Dendritic cell treated with granulocyte-macrophage colony-stimulating factor and Interleukin-4, amounts not matched to agents 40 ng/mL and 50 ng/mL, for 4 days (primary cell): ENCODE measurements around the gene PLCH1.

Experiments
- H3K27ac Mint-ChIP-seq: one replicate; pipeline ENCODE4 v1.8.0; 2022; ENCODE audit warnings: mild to moderate bottlenecking, mixed read lengths
- H3K27me3 Mint-ChIP-seq: one replicate; pipeline ENCODE4 v1.8.0; 2022; ENCODE audit warnings: mild to moderate bottlenecking, mixed read lengths
- H3K36me3 Mint-ChIP-seq: one replicate; pipeline ENCODE4 v1.8.0; 2022; ENCODE audit warnings: low read depth, mixed read lengths
- H3K4me1 Mint-ChIP-seq: one replicate; pipeline ENCODE4 v1.8.0; 2022; ENCODE audit warnings: low read depth, mixed read lengths
- H3K4me3 Mint-ChIP-seq: one replicate; pipeline ENCODE4 v1.8.0; 2022; ENCODE audit warnings: mild to moderate bottlenecking, moderate library complexity, mixed read lengths
- H3K9me3 Mint-ChIP-seq: one replicate; pipeline ENCODE4 v1.8.0; 2022; ENCODE audit warnings: mixed read lengths
- intact Hi-C: fragments of 100-400 bp; cut with micrococcal nuclease; formaldehyde crosslinking; loops from one replicate; pipeline ENCODE4 v1.15.0; 2022

The PLCH1 gene

DNA sequence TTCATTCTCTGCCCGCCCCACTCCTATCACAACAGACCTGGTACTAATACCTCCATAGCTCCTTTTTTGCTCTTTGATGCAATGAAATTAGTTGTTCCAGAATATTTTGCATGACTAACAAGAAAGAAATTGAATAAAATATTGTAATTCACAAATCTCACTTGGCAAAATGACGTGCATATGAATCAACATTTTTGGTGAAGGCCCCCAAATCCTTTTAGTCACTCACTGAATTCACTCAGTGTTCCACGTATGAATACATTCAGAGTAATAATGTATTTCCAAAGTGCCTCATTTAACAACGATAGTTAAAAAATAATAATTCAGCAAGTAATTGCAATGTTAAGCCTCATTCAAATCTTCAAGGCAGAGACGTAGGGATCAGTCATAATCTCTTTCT is 302.8 kb downstream of the PLCH1 start:
- intact Hi-C loops: no loop called here
- Mint-ChIP-seq H3K4me3 (no peak overlapping the region), H3K9me3 (no peaks in the 10 kb centered on the region), H3K27me3 (no peaks in the 10 kb centered on the region), H3K27ac (no peak overlapping the region), H3K4me1 (no peaks in the 10 kb centered on the region), H3K36me3 (no peaks in the 10 kb centered on the region)

DNA sequence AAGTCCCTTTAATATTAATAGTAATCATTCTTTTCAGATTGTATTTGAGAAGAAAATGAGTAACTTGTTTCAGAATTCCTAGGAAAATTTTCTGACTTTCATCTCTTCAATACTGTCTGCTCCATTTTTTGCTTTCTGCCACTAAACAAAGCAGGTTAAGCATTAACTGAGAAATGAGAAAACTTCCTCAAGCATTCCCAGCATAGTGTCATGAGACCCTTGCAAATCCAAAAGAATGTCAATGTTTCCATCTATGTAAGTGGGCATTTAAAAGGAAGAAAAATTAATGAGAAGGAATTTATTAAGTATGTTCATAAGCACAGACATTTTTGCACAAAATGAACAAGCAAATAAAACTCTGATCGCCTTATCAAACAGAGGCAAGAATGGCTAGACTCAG is 303.4 kb downstream of the PLCH1 start:
- Mint-ChIP-seq H3K36me3 (no peaks in the 10 kb centered on the region), H3K4me3 (no peak overlapping the region), H3K27me3 (no peaks in the 10 kb centered on the region), H3K4me1 (no peaks in the 10 kb centered on the region), H3K27ac (no peak overlapping the region), H3K9me3 (no peaks in the 10 kb centered on the region)
- intact Hi-C loops: no loop called here

DNA sequence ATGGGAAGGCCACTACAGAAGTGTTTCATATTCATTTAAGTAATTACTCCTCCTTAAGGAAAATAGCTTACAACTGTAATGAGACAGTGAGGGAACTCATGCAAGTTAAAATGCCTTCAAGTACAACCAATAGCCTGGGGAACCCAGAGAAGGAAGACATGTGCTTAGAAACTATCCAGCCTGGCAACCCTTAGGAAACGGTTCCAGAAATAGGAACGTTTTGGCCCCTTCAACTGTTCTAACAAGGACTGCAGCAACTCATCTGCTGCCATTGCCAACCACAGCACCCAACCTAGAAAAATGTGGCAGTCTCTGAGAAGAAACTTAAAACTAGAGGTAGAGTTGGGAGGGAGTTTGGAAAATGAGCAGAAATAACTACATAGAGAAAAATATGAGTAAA is 303.8 kb downstream of the PLCH1 start:
- no peaks in the 10 kb centered on the region for H3K36me3 Mint-ChIP-seq

DNA sequence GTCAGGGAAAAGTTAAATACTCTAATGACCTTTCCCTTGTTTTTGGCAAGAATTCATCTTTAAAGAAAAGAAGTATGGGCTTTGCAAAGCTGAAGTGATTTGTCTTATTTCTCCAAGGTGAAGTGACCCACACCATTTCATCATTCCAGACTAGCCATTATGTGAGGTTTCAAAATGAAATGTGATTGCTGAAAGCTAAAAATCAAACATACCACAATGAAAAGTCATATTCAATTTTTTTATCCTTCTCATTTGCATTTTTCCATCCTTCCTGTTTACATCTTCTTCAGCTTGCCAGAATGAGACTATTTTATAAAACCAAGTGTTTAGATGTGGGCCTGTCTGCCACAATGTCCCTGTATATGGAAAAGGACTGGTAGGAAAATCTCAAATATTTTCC is 309.1 kb downstream of the PLCH1 start:
- H3K4me3 Mint-ChIP-seq: no peak overlapping the region
- H3K4me1 Mint-ChIP-seq: no peaks in the 10 kb centered on the region
- no peaks in the 10 kb centered on the region for H3K27me3 Mint-ChIP-seq
- H3K27ac Mint-ChIP-seq: no peak overlapping the region
- no peaks in the 10 kb centered on the region for H3K36me3 Mint-ChIP-seq
- no peaks in the 10 kb centered on the region for H3K9me3 Mint-ChIP-seq
- intact Hi-C loops: no loop called here

More for the DNA sequence above, 303.8 kb downstream of the PLCH1 start:
- Mint-ChIP-seq H3K9me3 (no peaks in the 10 kb centered on the region), H3K27ac (no peak overlapping the region), H3K27me3 (no peaks in the 10 kb centered on the region), H3K4me1 (no peaks in the 10 kb centered on the region), H3K4me3 (no peak overlapping the region)
- intact Hi-C loops: no loop called here

DNA sequence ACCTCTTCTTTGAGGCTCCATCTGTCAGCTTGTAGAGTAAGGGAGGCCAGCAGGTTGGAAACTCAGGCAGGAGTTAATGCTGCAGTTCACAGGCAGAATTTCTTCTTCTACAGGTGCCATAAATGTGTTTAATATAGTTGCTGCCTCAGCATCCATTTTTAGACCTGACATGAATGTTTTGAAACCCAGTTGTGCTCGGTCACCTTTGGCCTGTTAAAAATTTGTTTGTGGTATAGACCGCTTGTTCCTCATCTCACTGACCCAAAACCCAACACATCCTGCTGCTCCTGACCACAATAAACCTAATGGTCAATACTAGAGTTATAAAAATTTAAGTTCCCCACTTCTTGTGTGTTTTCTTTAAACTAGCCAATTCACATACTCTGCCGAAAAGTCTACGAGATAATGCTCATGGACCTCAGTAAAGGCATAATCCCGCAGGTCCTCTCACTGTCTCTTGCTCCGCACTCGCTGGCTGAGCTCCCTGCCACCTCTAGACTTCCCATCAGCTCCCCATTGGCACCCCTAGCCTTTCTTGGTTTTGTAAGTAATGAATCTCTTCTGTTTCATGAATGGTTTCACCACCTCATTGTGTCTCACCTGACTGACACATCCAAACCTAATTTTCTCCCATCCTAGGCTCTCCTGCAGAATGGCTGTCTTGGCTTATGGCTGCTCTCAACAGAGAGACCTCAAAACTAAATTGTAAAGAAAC is 312.9 kb downstream of the PLCH1 start:
- Mint-ChIP-seq H3K4me3 (no peak overlapping the region), H3K27ac (no peak overlapping the region), H3K36me3 (no peaks in the 10 kb centered on the region), H3K27me3 (peaks cover 2% of the 10 kb centered on the region), H3K9me3 (peaks cover 23% of the 10 kb centered on the region), H3K4me1 (no peaks in the 10 kb centered on the region)
- intact Hi-C loops: no loop called here

DNA sequence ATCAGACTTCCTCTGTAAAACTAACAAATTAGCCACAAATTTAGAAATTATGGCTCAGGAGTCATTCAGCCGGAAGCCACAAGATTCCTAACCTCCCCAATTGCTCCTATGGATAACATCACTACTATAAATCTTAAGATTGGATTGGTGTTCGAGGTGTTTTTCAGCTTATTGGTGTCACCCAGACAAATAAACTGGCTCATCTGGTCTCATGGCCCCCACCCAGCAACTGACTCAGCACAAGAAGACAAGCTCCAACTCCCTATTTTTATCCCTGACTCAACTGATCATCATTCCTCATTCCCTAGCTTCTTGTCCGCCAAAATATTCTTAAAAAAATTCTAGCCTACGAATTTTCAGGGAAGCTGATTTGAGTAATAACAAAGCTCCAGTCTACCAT is 316.3 kb downstream of the PLCH1 start:
- H3K4me1 Mint-ChIP-seq: peaks cover 6% of the 10 kb centered on the region
- H3K9me3 Mint-ChIP-seq: peaks cover 34% of the 10 kb centered on the region
- no peak overlapping the region for H3K27ac Mint-ChIP-seq
- H3K36me3 Mint-ChIP-seq: no peaks in the 10 kb centered on the region
- H3K4me3 Mint-ChIP-seq: no peak overlapping the region
- peaks cover 2% of the 10 kb centered on the region for H3K27me3 Mint-ChIP-seq
- intact Hi-C loops: no loop called here

DNA sequence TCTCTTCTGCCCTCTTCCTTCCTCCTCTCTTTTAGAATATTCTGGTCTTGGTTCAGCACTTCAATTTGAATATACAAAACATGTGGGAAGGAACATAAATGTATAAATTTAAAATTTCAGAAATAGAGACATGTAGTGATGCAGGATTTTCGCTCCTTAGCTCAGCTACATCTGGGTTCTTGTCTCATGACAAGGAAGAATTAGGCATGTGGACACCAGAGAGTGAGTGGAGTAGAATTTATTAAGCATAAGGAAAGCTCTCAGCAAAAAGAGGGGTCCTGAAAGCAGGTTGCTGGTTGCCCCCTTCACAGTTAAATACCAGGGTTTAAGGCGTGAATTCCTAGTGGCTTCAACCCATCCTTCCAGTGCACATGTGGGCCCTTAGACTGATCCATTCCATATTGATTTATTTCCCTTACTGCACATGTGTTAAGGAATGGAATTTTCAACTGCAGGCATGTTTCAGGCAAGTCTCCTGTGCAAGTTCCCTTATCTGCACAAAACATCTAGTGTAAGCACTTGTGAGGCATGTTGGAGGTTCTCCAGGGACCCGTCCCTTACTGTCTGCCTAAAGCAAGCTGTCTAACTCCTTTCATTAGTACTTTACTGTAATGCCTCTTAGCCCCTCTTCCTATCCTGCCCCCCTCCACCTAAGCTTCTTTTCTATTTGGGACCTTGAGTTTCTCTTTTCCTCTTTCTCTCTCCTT is 318.2 kb downstream of the PLCH1 start:
- intact Hi-C loops: no loop called here
- Mint-ChIP-seq H3K9me3 (peaks cover 34% of the 10 kb centered on the region), H3K4me1 (peaks cover 6% of the 10 kb centered on the region), H3K4me3 (no peak overlapping the region), H3K36me3 (no peaks in the 10 kb centered on the region), H3K27ac (no peak overlapping the region), H3K27me3 (peaks cover 2% of the 10 kb centered on the region)

DNA sequence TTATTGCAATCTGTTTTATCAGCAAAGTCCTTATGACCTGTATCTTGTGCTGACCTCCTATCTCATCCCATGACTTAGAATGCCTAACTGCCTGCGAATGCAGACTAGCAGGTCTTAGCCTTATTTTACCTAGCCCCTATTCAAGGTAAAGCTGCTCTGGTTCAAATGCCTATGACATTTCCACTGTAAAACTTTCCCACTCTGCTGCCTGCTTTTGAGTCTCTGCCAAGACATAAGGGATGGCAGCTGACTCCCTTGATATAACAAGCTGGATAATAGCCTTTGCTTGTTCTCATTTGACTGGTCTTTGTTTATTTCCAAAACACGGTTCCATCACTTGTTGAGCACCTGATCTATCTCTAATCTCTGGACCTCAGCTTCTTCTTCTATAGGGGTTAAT is 319.5 kb downstream of the PLCH1 start:
- Mint-ChIP-seq H3K9me3 (peaks cover 34% of the 10 kb centered on the region), H3K36me3 (no peaks in the 10 kb centered on the region), H3K27me3 (peaks cover 2% of the 10 kb centered on the region), H3K27ac (no peak overlapping the region), H3K4me1 (peaks cover 6% of the 10 kb centered on the region), H3K4me3 (no peak overlapping the region)
- intact Hi-C loops: no loop called here

DNA sequence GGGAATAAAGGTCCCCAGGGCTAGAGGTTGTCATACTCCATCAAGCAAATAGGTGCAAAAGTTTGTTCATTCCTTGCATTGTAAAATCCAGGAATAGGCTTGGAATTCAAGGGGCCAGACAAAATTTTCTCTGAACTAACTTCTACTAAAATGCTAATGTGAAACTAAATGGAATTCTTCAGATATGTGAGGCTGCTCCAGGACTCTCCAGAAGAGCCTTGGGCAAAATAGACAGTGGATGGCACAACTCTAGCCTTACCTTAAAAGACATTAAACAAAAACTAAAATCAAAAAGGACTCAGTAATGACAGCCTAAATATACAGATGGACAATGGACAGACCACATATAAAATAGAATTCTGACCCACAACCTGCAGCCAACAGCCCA is 320.6 kb downstream of the PLCH1 start:
- Mint-ChIP-seq H3K27ac (no peak overlapping the region), H3K27me3 (no peaks in the 10 kb centered on the region), H3K9me3 (peaks cover 27% of the 10 kb centered on the region), H3K4me1 (peaks cover 6% of the 10 kb centered on the region), H3K36me3 (no peaks in the 10 kb centered on the region), H3K4me3 (no peak overlapping the region)
- intact Hi-C loops: no loop called here

DNA sequence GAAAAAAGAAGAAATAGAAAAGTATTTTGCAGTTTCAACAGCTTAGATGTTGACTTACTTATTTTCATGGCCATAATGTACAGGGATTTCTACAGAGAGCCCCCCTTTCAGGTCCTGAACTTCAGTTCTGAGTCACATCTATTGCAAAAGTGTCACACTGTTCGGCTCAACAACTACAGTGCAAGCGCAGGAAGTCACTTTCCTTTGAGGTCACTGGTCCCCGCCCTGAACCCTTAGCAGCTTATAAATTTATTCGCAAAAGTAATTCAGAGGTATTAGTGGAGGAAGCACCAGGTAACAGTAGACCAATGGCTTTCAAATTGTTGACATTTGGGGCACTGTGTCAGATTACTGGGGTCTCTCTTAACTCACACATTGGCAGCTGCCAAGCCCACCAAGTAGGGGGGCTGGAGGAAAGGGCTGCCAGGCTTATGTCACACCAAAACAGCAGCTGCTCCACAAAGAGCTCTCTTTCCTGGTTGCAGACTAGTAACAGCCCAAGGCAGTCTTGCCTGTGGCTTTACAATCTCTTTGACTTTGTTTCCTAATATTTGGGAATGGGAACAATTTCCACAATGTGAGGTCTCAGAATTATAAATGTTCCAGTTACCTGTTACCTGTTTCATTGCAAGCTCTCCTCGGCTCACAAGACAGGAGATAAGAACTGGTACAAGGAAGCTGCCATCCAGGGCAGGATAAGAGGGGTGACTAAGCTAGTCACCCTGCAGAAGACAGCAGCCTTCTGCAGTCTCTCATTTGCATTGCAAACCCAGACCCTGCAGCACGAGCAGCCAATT is 321.1 kb downstream of the PLCH1 start:
- intact Hi-C loops: no loop called here
- H3K27ac Mint-ChIP-seq: no peak overlapping the region
- H3K9me3 Mint-ChIP-seq: peaks cover 21% of the 10 kb centered on the region
- H3K4me1 Mint-ChIP-seq: peaks cover 6% of the 10 kb centered on the region
- no peaks in the 10 kb centered on the region for H3K36me3 Mint-ChIP-seq
- H3K27me3 Mint-ChIP-seq: no peaks in the 10 kb centered on the region
- no peak overlapping the region for H3K4me3 Mint-ChIP-seq

DNA sequence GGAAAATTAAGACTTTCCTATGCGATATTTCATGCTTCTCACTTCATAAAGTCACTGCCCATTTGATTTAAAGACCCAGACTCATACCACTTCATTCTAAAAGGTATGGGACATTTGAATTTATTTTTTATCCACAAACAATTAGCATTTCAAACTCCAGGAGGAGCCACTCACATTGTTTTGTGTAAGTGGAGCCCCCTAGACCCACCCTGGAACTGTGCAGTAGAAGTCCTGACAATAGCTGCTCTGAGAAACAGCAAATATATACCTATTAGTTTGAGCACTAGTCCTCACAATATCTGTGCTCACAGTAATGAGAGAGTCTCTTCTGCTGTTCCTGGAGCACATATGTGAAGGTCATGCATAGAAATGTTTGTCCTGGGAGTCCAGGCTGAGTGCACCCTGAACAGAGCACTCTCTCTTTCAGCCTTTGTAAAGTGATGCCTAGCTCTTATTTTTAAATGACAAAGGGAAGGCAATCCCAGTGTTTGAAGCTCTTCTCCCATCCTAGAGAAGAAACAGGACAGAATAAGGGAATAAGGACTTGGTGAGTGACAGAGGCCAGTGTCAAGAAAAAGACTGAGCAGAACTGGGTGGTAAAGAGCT is 323.9 kb downstream of the PLCH1 start:
- intact Hi-C loops: no loop called here
- no peaks in the 10 kb centered on the region for H3K36me3 Mint-ChIP-seq
- H3K4me3 Mint-ChIP-seq: no peak overlapping the region
- no peaks in the 10 kb centered on the region for H3K27me3 Mint-ChIP-seq
- H3K27ac Mint-ChIP-seq: no peak overlapping the region
- peaks cover under 1% of the 10 kb centered on the region for H3K9me3 Mint-ChIP-seq
- peaks cover 6% of the 10 kb centered on the region for H3K4me1 Mint-ChIP-seq

DNA sequence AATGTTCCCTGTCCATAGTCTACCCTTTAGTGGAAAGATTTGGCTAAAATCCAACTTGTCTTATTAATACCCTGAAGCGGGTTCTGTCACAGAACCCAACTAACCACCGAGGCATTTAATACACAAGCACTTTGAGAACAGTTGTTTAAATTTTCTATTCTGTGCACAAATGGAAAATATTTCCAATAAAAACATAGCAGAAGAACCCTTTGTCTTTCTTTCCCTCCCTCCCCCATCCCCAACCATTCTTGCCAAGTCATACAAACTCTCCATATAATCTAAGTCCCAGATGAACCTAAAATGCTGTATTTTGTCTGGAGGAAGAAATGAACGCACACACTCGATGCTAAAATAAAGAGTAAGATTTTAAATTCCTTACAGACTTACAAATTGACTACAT is 324.5 kb downstream of the PLCH1 start:
- Mint-ChIP-seq H3K27me3 (no peaks in the 10 kb centered on the region), H3K4me3 (no peak overlapping the region), H3K36me3 (no peaks in the 10 kb centered on the region), H3K9me3 (no peaks in the 10 kb centered on the region), H3K4me1 (peaks cover 6% of the 10 kb centered on the region), H3K27ac (no peak overlapping the region)
- intact Hi-C loops: no loop called here

DNA sequence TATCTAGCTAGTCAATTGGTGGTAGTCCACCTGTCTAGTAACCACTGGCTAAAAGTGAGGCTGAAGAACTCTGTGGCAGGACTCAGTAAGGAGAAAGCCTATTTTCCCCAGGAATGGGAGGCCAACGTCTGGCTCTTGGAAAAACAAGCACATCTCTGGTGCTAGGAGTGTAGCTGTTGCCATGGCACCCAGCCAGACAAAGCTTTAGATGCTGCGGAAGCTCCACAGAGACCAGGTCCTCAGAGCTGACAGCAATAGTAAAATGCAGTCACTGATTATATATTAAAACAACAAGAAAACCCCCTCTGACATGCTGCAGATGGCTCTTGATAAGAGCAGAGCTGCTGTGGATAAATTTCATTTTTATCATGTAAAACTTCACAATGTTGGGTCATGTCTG is 326.5 kb downstream of the PLCH1 start:
- intact Hi-C loops: no loop called here
- H3K27ac Mint-ChIP-seq: no peak overlapping the region

DNA sequence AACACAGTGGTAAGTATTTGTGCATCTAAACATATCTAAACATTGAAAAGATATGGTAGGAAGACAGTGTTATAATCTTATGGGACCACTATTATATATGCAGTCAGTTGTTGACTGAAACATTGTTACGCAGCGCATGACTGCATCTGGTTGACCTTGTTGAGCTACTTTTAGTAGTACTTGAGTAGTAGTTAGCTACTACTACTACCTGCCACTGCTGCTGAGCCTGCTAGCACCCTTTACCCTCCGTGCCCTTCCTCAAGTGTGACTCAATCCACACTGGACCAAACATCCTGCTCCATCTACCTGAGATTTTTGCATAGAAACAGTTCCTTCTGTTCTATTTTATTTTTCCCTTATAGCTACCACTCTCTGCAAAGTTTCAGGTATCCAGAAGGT is 327.8 kb downstream of the PLCH1 start:
- Mint-ChIP-seq H3K36me3 (no peaks in the 10 kb centered on the region), H3K27me3 (no peaks in the 10 kb centered on the region), H3K4me1 (no peaks in the 10 kb centered on the region), H3K27ac (no peak overlapping the region), H3K4me3 (no peak overlapping the region), H3K9me3 (no peaks in the 10 kb centered on the region)
- intact Hi-C loops: no loop called here

More for the DNA sequence above, 326.5 kb downstream of the PLCH1 start:
- Mint-ChIP-seq H3K36me3 (no peaks in the 10 kb centered on the region), H3K4me1 (no peaks in the 10 kb centered on the region), H3K27me3 (no peaks in the 10 kb centered on the region), H3K9me3 (no peaks in the 10 kb centered on the region), H3K4me3 (no peak overlapping the region)
